ENCODE data around the gene RILPL2. TPM values are rescaled to one million over a fixed set of nuclear protein-coding genes. Genes with fewer than 3 reads are reported as not detected.
"Not testable (repeated sequence)": the region's sequence is repeated elsewhere in the genome, so short reads cannot be mapped to it uniquely, and the experiment has no call there.

The RILPL2 gene, protein sequence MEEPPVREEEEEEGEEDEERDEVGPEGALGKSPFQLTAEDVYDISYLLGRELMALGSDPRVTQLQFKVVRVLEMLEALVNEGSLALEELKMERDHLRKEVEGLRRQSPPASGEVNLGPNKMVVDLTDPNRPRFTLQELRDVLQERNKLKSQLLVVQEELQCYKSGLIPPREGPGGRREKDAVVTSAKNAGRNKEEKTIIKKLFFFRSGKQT
- polyA plus RNA-seq (ENCODE audit: insufficient read length): 5.3 TPM
- long read RNA-seq, donor 1, full-length matches to known transcripts: 11 of 11 reads
- long read RNA-seq, donor 1, partial matches to known transcripts: 0 of 11 reads
- long read RNA-seq, donor 1, other reads (novel, unspliced or antisense): 0 of 11 reads
- long read RNA-seq, donor 2, full-length matches to known transcripts: 5 of 5 reads
- long read RNA-seq, donor 2, partial matches to known transcripts: 0 of 5 reads
- long read RNA-seq, donor 2, other reads (novel, unspliced or antisense): 0 of 5 reads
- long read RNA-seq, donor 3, full-length matches to known transcripts: 8 of 8 reads
- long read RNA-seq, donor 3, partial matches to known transcripts: 0 of 8 reads
- long read RNA-seq, donor 3, other reads (novel, unspliced or antisense): 0 of 8 reads
- long read RNA-seq, donor 4: 0 reads
- long read RNA-seq, donor 5, full-length matches to known transcripts: 4 of 4 reads
- long read RNA-seq, donor 5, partial matches to known transcripts: 0 of 4 reads
- long read RNA-seq, donor 5, other reads (novel, unspliced or antisense): 0 of 4 reads
- long read RNA-seq, donor 6, full-length matches to known transcripts: 8 of 8 reads
- long read RNA-seq, donor 6, partial matches to known transcripts: 0 of 8 reads
- long read RNA-seq, donor 6, other reads (novel, unspliced or antisense): 0 of 8 reads
- long read RNA-seq, donor 7, full-length matches to known transcripts: 14 of 14 reads
- long read RNA-seq, donor 7, partial matches to known transcripts: 0 of 14 reads
- long read RNA-seq, donor 7, other reads (novel, unspliced or antisense): 0 of 14 reads
- long read RNA-seq, donor 8, full-length matches to known transcripts: 8 of 8 reads
- long read RNA-seq, donor 8, partial matches to known transcripts: 0 of 8 reads
- long read RNA-seq, donor 8, other reads (novel, unspliced or antisense): 0 of 8 reads

DNA sequence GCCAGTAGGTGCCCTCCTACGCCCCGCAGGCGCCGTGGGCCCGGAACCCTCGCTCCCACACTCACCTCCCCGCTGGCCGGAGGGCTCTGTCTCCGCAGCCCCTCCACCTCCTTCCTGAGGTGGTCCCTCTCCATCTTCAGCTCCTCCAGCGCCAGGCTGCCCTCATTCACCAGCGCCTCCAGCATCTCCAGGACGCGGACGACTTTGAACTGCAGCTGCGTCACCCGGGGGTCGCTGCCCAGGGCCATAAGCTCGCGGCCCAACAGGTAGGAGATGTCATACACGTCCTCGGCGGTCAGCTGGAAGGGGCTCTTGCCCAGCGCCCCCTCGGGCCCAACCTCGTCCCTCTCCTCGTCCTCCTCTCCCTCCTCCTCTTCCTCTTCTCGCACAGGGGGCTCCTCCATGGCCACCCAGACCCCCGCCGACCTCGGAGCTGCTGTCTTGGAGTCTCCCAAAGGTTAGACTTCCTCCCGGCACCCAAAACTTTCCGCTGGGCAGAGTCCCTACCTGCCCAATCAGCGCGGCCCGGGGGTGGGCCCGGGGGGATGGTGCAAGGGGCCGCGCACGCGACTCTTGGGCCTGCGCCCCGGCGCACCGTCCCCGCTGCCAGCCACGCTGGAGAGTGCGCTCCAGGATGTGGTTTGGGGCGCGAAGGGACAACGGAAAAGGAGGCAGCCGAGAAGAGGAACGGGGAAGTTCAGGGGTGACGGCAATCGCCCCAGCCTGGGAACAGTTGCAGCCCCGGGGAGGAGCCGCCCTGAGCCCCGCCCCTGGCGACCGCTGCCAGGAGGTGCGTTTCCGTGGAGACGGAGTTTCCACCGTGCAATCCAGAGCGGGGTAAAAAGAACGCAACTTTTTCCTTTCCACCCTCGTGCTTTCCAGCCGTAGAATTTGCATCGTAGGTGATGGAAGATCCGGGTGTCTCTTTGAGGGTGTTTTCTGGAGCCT lies at the start of gene RILPL2:
Gene RILPL2, minus strand, starts transcription at position 668 of the 948 bp plus-strand sequence. Its CDS starts 264 bp downstream, at position 404.
- peak; percentile 67 for DNase-seq

DNA sequence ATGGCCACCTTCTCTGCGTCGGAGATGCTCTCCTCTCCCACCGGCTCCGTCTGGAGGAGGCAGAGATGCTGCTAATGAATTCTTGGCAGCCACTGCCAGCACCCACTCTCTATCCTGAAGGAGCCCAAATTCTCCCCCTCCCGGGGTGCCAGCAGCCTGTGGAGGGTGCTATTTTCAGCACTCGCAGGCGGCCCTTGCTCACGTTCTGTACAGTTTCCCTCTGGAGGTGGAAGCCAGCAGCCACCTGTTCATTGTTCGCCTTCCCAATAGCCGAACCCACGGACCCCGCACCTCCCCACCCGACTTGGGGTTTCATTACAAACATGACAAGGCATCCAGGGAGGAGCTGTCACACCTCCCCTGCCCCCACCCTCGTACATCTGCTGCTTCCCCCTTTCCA lies 49.3 kb upstream of the RILPL2 start:
- no peak for DNase-seq

DNA sequence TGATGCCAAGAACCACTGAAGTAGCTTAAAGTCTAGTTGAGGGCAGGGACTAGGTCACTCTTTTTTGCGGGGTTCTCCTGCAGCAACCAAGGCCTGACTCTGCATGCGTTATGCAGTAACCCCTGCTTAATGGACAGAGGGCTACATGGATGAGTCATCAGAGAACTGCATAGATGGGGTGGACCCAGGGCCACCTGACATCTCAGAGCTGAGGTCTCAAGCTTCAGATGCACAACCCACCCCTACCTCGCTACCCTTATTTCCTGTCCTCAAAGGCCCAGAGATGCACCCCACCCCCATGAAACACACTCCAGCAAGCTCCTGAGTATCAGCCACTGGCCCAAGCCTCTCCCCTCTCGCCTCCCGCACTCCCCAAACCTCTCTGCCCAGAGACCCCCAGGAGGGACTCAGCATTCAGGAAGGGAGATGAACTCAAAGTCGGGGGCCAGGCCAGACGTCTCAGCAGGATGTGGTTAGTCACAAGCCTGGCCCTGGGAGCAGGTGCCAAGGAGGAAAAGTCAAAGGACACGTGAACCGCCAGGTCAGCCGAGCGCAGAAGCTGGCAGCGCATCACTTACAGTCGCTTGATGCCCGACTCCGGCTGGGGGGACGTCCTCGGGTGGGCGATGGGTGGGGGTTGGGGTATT lies 47.2 kb upstream of the RILPL2 start:
- no peak for DNase-seq

DNA sequence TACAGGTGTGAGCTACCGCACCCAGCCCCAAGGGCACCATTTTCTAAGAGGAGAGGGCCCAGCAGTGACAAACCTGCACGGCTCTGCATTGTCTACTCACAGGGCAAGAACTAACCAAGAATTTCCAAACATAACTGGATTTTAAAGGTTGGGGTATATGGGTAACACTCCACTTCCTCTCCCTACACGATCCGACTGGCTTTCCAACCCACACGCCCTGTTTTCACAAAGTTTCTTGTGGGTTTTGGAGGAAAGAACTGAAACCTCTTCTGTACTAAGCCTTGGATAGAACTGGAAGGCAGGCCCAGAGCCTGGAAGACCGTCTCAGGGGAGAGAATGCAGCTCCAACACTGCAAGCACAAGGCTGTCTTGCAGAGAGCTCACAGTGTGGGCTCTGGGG lies 46.4 kb upstream of the RILPL2 start:
- no peak for DNase-seq

DNA sequence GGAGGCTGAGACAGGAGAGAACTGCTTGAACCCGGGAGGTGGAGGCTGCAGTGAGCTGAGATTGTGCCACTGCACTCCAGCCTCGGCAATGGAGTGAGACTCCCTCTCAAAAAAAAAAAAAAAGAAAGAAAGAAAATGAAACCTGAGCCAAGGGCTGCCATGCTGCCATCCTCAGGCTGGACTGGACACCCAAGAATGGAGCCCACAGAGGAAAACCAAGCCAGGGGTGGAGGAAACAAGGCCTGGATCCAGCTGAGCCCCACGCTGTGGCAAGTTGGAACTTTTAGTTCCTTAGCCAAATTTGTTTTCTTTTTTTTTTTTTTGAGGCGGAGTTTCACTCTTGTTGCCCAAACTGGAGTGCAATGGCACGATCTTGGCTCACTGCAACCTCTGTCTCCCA lies 44.8 kb upstream of the RILPL2 start:
- DNase-seq: not testable (repeated sequence)

DNA sequence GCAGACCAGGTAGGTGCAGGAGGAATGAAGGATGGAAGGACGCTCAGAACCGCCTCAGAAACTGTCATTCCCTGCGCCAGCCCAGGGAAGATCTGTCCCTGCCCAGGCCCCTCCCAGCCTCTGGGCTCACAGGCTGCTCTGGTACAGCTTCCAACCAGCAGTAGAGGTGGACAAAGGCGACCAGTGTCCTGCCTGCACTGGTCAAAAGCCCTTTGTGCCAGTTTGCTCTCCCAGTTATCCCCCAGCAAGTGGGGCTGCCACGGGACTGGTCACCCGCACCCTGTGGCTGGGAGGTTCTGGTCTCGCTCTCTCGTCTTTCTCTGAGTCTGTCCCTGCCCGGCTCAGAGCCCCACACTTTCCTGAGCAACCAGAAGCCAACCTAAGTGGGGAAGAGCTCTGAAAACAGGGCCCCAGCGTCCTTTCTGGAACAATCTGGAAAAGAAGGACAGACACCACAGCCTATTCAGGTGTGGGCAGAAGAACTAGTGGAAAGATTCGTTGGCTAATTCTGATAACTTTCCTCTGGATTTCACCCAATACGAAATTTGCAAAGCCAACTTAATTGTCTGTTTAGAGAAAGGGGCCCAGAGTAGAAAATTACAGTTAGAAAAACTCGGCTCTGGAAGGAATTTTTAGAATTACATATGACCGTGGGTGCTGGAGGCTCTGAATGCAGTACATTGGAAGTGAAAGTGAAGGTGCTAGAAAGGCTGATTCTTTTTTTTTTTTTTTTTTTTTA lies 43.1 kb upstream of the RILPL2 start:
- no peak for DNase-seq

DNA sequence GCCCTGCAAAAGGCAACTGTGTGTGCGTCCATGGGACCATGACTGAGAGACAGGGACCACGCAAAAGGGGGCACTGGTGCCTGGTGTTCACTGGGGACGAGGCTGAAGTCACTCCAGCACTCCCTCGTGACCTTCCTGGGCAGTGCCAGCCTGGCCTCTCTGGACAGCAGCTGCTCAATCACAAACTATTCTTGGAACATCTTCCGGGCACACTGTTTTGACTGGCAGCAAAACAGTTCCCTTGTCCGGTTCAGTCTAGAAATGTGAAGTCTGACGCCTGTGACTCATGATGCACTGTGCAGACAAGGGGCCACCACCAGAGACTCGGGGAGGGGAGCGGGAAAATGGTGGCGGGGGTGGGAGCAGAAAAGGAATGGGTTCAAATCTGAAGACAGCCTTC lies 42.3 kb upstream of the RILPL2 start:
- no peak for DNase-seq

DNA sequence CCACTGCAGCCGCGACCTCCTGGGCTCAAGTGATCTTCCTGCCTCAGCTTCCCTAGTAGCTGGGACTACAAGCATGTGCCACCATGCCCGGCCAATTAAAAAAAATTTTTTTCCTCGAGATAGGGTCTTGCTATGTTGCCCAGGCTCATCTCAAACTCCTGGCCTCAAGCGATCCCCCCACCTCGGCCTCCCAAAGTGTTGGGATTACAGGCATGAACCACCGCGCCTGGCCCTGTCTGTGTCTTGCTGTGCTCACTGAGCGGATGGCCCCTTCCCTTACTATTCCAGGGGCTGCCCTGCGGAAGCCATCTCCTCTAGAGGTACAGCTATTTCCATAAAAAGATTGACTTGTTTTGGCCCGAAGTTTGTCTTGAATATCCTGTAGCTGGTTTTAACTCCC lies 41.6 kb upstream of the RILPL2 start:
- DNase-seq: no peak

DNA sequence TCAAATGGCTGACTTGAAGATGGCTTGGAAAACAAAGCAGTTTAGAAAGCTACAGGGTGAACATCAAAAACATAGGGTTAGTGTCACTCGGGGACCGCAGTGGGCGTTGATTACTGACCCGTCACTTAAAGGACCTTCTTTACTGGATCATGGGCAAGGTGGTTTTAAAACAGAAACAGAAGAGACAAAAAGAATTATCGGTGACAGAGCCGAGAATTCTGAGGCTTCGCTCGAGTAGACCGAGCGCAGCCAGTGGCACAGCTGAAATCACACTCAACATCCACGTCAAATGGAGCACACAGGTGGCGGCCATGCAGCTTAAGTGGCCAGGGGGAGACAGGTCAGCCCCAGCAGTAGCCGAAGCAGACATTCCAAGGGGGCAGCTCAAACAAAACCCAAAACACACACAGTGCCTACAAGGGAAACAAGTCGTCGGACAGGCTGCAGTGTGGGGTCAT lies 38.8 kb upstream of the RILPL2 start:
- DNase-seq: peak; percentile 46

DNA sequence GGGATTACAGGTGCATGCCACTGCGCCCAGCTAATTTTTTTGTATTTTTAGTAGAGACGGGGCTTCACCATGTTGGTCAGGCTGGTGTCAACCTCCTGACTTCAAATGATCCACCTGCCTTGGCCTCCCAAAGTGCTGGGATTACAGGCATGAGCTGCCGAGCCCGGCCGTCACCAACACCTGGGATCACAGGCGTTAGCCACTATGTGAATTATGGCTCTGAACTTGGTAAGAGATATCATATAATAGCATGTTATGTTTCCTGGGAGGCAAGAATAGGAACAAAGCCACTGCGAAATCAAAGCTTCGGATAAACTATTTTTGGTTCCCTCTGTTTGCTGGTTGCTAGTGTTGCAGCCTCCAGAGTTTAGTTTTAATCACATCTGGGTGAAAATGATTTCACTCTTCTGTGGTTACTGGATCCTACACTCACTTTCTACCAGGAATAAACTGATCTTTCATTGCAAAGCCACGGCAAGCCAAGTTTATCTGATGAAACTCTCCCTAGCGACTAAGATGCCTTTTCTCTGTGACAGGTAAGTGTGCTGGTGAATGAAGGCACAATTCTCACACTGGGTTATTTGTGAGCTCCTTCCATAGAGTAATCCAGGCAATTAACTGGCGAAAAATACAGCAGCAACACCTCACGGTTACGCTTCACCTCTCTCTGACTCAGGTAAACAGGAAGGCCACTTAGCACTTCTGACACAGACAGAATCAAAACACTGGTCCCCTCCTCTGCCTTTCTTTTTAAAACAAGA lies 38.2 kb upstream of the RILPL2 start:
- DNase-seq: peak; percentile 62

DNA sequence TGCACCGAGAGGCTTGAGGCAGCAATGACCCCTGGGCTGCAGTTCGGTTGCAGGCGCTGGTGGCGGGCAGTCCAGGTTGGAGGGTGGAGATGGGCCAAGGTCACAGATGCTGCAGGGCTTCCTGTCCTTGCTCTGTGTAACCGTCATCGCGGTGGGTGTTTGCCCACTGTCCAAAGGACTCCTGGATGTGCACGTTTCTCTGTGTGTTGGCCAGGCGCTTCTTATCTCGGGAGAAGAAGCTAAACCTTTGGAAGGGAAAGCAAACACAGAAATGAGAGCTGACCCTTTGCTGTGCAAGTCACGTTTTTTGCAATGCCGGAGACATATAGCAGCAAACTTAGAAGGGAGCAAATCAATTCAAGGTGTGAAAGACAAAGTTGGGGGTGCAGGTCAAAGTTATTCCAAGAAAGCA lies 36.0 kb upstream of the RILPL2 start:
- DNase-seq: no peak

DNA sequence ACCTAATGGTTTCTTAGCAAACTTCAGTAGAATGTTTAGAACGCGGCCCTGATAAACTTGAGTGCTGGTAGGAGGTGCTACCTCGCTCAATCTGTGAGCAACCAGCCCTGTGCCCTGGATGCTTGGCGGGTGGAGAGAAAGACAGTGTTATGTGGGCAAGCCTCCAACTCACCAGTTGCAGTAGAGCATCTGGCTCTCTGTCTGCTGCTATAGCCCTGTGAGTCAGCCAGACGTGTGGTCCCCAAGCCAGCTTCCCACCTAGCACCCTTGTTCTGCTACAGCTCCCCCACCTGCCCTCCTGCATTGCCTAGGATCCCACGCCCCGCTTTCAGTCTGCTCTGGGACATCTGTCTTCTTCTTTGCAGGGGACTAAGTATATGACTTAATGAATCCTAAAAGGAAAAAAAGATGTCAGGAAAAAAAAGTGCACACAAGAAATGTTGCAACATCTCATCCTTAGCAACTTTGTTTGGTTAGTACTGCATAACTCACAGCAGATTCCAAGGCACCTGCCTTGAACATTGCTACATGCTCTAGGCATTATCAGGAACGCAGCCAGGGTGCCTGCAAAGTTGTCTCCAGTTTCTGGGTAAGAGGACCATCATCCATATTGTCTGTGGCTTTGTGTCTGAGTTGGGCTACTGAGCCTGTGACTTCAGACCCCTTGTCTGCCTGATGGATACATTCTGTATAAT lies 35.0 kb upstream of the RILPL2 start:
- no peak for DNase-seq

DNA sequence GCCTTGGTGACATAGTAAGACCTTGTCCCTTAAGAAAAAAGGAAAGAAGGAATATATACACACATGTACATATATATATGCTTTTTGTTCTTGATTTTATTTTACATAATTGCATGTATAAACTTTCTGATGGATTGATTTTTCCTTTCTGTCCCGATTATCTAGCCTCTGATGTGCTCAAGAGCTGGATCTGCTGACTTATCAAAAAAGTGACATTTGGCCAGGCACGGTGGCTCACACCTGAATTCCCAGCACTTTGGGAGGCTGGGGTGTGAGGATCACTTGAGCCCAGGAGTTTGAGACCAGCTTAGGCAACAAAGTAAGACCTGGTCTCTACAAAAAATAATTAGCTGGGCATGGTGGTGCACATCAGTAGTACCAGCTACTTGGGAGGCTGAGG lies 33.5 kb upstream of the RILPL2 start:
- DNase-seq: no peak

DNA sequence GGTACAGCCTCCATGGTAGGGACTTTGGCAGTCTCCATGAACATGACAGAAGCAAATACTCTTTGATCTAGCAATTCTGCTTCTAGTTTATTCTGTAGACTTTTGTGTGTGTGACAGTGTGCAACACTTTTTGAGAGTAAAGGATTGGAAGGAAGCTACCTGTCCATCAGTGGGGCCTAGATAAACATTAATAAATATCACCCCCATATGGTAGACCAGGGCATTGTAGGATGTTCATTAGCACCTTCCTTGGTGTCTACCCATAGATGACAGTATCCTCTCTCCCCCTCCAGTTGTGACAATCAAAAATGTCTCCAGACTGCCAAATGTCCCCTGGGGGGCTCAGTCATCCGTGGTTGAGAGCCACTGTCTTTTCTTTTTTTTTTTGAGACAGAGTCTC lies 32.3 kb upstream of the RILPL2 start:
- no peak for DNase-seq

DNA sequence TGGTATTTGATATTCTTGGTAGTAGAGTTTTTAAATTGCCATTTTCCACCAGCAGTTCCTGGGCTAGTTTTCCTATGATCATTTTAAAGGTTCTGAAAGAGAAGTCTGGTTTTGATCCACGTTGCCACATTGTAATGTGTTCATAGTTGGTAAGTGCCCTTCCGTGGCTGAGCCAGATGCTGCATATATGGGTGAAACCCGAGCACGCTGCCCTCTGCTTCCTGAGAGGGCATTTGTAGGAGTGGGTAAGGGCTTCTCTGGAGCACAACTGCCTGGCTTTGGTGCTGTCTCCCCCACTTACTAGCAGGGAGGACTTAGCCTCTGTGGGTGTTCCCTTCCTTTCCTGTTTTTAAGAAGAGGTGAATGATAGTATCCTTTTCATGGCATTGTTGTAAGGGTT lies 28.6 kb upstream of the RILPL2 start:
- DNase-seq: no peak

DNA sequence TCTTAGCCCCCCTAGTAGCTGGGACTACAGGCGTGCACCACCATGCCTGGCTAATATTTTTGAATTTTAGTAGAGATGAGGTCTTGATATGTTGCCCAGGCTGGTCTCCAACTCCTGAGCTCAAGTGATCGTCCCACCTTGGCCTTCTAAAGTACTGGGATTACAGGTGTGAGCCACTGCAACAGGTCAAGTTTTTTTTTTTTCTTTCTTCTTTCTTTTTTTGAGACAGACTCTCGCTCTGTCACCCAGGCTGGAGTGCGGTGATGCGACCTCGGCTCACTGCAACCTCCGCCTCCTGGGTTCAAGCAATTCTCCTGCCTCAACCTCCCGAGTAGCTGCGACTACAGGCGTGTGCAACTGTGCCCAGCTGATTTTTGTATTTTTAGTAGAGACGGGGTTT lies 26.7 kb upstream of the RILPL2 start:
- not testable (repeated sequence) for DNase-seq

DNA sequence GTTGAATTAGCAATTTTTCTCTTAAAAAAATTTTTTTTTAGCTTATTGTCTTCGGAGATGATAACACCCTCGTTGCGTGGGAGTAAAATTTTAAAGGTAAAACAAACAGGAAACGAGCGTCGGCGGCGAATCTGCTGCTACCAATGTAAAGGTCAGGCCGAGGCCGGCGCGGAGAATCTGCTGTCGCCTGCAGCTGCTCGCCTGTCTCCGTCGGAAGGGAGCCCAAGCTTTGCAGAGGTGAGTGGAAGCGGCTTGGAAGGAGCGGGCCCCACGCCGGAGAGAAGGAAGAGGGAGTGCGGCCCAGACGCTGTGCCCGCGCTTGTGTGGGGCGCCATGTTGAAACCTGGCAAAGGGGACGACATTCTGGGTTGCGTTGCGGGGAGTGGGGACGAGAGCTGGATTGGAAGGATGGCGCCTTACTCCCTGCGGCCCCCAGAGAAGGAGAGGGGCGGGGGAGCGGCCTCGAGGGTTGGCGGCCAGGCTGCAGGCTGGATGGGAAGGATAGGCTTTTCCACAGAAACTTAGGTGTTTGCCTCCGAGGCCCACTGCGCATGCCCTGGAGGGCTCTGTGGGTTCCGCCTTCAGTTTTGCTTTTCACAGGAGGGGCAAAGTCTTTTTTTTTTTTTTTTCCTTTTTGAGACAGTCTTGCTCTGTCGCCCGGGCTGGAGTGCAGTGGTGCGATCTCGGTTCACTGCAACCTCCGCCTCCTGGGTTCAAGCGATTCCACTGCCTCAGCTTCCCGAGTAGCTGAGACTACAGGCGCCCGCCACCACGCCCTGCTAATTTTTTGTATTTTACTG lies 21.7 kb upstream of the RILPL2 start, which contains the start of gene SNRNP35:
Gene SNRNP35, plus strand, starts transcription at position 160 of the 800 bp plus-strand sequence. CDS start 7,402 bp downstream, outside the sequence.
- DNase-seq: peak; percentile 84

DNA sequence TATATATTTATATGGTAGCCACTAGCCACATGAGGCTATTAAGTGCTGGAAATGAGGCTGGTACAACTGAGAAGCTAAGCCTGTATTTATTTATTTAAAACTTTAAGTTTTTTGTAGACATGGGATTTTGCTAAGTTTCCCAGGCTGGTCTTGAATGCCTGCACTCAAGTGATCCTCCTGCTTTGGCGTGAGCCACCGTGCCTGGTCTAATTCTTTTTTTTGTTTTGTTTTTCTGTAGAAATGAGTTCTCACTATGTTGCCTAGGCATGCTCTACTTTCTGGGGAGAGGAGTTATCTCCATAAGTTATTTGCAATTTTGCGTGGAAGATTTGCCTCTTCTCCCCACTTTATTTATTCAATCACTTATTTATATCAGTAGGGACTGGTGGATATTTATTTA lies 16.7 kb upstream of the RILPL2 start:
- no peak for DNase-seq

Data from left kidney (tissue), 8 donors.